ENCODE data around the gene TP53BP2. TPM values are rescaled to one million over a fixed set of nuclear protein-coding genes. Genes with fewer than 3 reads are reported as not detected.
A peak's percentile ranks its signal among the peaks of the same experiment; 100 is the strongest.

TP53BP2 gene
- total and polyA plus RNA-seq, 3 experiments from 2014 or later, result 16.5 to 59.6 (median 59.5) TPM

DNA sequence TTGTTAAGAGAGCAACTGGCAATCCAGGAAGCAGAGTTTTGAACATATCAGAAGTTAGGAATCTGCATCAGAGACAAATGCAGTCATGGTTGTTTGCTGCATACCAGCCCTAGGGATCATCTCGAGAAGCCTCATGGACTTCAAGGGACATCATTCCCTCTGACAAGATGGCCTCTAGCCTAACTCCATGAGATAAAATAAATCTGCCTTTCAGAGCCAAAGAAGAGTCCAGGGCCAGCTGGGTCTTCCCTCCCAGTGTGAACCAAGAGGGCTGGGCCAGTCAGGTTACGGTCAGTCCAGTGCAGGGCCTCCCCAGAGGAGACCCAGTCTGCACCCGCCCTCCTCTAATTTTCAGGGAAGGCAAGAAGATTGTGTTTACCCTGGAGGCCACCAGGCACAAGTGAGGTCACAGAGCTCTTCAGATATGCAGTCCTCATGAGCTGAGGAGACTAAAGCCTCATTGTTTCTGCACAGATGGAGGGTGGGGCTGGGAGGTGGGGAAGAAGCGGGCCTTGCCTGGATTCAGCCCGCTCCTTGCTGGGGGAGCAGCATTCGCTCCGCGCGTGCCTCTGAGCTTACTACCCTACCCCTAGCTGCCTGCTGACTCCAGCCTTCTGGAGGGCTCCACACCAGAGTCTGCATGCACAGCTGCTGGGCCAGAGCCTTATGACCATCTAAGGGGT lies 80.6 kb downstream of the TP53BP2 start:
- peaks cover 43% of the 10 kb centered on the region for H3K36me3 ChIP-seq (ENCODE audit: insufficient read depth, low read length)
- CTCF ChIA-PET, result interaction anchor here (0.6 to 1.2 kb wide), 2 partner anchors 16 to 42 kb away, joined by 3 read pairs; no protein-coding TSS in a partner anchor
- H3K4me1 ChIP-seq (ENCODE audit: insufficient read depth, low read length), result no peaks in the 10 kb centered on the region
- no peak overlapping the region for H3K4me3 ChIP-seq (ENCODE audit: low read length)
- Mint-ChIP-seq H3K27me3 (no peaks in the 10 kb centered on the region), H3K27ac (peak overlapping the region in 3 of 8 donors; percentile 26 to 87 (median 64)), H3K4me3 (no peak overlapping the region), H3K36me3 (peaks cover 6 to 82% (median 18%) of the 10 kb centered on the region in 3 donors), H3K4me1 (peaks cover 0 to 3% (median 0%) of the 10 kb centered on the region in 3 donors), H3K9me3 (no peaks in the 10 kb centered on the region)
- POLR2A ChIA-PET, result no interaction called here
- no peaks in the 10 kb centered on the region for H3K9me3 ChIP-seq (ENCODE audit: low read length)
- no peak overlapping the region for H3K27ac ChIP-seq (ENCODE audit: low read depth, low read length)
- no peaks in the 10 kb centered on the region for H3K27me3 ChIP-seq (ENCODE audit: insufficient read depth, low read length, poor library complexity, severe bottlenecking)
- DNase-seq, result no peak

DNA sequence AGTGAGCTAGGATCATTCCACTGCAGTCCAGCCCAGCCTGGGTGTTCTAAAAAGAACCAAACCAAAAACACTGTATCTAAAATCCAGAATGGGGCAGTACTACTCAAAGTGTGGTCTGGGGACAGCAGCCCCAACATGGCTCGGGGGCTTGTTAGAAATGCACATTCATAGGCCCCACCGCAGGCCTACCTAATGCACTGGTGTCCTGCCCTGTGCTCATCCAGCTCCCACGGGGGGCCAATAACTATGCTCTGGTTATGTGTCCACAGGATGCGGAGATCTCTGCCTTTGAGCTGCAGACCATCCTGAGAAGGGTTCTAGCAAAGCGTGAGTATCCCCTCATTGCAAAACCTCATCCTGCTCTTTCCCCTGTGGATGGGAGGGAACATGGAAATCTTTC lies 81.9 kb downstream of the TP53BP2 start:
- Histone ChIP-seq H3K4me3 (ENCODE audit: low read length) (no peak overlapping the region), H3K36me3 (ENCODE audit: insufficient read depth, low read length) (peaks cover 45% of the 10 kb centered on the region), H3K27ac (ENCODE audit: low read depth, low read length) (no peak overlapping the region), H3K27me3 (ENCODE audit: insufficient read depth, low read length, poor library complexity, severe bottlenecking) (no peaks in the 10 kb centered on the region), H3K4me1 (ENCODE audit: insufficient read depth, low read length) (no peaks in the 10 kb centered on the region), H3K9me3 (ENCODE audit: low read length) (no peaks in the 10 kb centered on the region)
- peak overlapping the region in 2 of 8 donors; percentile 56 to 68 for H3K27ac Mint-ChIP-seq
- peaks cover 0 to 3% (median 0%) of the 10 kb centered on the region in 3 donors for H3K4me1 Mint-ChIP-seq
- no peaks in the 10 kb centered on the region for H3K27me3 Mint-ChIP-seq
- H3K9me3 Mint-ChIP-seq, result no peaks in the 10 kb centered on the region
- ChIA-PET POLR2A (no interaction called here), CTCF (interaction anchor here (1.2 to 1.8 kb wide), 2 partner anchors 14 to 15 kb away, joined by 3 to 7 read pairs; no protein-coding TSS in a partner anchor)
- H3K36me3 Mint-ChIP-seq, result peaks cover 6 to 82% (median 13%) of the 10 kb centered on the region in 3 donors
- no peak for DNase-seq
- H3K4me3 Mint-ChIP-seq, result no peak overlapping the region

DNA sequence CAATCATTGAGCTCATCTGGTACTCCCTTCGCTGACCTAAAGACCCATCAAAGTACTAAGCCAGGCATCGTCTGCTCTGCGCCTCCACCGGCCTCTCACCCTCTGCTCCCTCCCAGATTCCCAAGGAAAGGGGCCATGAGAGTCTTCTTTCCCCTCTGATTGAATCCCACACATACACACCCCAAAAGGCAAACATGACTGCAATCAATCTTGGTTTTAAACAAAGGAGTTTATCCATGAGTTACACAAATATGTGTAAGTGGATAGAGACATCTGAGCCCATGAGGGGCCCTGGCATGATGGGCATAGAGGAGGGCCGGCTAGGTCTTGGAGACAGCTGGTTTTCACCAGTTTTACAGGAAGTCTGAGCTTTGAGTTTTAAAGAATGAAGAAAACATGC lies 82.5 kb downstream of the TP53BP2 start:
- peaks cover 6 to 84% (median 13%) of the 10 kb centered on the region in 3 donors for H3K36me3 Mint-ChIP-seq

DNA sequence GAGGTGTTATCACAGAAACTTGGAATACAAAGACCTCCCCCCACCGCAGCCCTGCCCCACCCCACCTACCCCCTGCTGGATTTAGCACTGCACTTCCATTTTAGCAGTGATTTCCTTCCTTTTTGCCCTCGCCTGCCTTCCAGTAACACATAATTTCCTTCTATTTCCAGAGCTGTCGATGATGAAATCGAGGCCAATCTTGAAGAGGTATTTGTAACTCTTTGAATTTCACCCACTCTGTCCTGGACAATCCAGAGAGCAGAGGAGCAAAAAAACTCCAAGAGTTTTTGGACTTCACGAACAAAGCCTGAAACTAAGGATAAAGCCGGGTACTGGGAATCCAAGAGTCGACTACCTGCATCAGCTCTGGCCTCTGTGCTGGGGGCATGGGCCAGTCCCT lies 84.3 kb downstream of the TP53BP2 start:
- no peak overlapping the region for H3K4me3 ChIP-seq (ENCODE audit: low read length)
- Mint-ChIP-seq H3K36me3 (peaks cover 6 to 98% (median 17%) of the 10 kb centered on the region in 3 donors), H3K27me3 (no peaks in the 10 kb centered on the region), H3K4me1 (peaks cover 0 to 3% (median 0%) of the 10 kb centered on the region in 3 donors), H3K4me3 (no peak overlapping the region), H3K27ac (peak overlapping the region in 4 of 8 donors; percentile 0 to 72 (median 33)), H3K9me3 (no peaks in the 10 kb centered on the region)
- no peaks in the 10 kb centered on the region for H3K27me3 ChIP-seq (ENCODE audit: insufficient read depth, low read length, poor library complexity, severe bottlenecking)
- H3K36me3 ChIP-seq (ENCODE audit: insufficient read depth, low read length), result peaks cover 61% of the 10 kb centered on the region
- H3K27ac ChIP-seq (ENCODE audit: low read depth, low read length), result no peak overlapping the region
- no peaks in the 10 kb centered on the region for H3K4me1 ChIP-seq (ENCODE audit: insufficient read depth, low read length)
- CTCF ChIA-PET, result interaction anchor here (1.0 to 1.3 kb wide), 3 partner anchors 11 to 19 kb away, joined by 3 read pairs; no protein-coding TSS in a partner anchor
- POLR2A ChIA-PET, result interaction anchor here (0.9 kb wide), 1 partner anchor 11 kb away, joined by 3 read pairs; no protein-coding TSS in a partner anchor
- H3K9me3 ChIP-seq (ENCODE audit: low read length), result no peaks in the 10 kb centered on the region
- no peak for DNase-seq

More for the DNA sequence above, 82.5 kb downstream of the TP53BP2 start:
- DNase-seq, result no peak
- Histone ChIP-seq H3K27ac (ENCODE audit: low read depth, low read length) (no peak overlapping the region), H3K9me3 (ENCODE audit: low read length) (no peaks in the 10 kb centered on the region), H3K36me3 (ENCODE audit: insufficient read depth, low read length) (peaks cover 47% of the 10 kb centered on the region), H3K4me3 (ENCODE audit: low read length) (no peak overlapping the region), H3K27me3 (ENCODE audit: insufficient read depth, low read length, poor library complexity, severe bottlenecking) (no peaks in the 10 kb centered on the region), H3K4me1 (ENCODE audit: insufficient read depth, low read length) (no peaks in the 10 kb centered on the region)
- Mint-ChIP-seq H3K4me1 (peaks cover 0 to 3% (median 0%) of the 10 kb centered on the region in 3 donors), H3K27me3 (no peaks in the 10 kb centered on the region), H3K9me3 (no peaks in the 10 kb centered on the region), H3K27ac (peak overlapping the region in 6 of 8 donors; percentile 12 to 84 (median 60)), H3K4me3 (no peak overlapping the region)
- ChIA-PET POLR2A (no interaction called here), CTCF (interaction anchor here (1.0 to 1.8 kb wide), 2 partner anchors 14 to 65 kb away, joined by 3 to 7 read pairs; no protein-coding TSS in a partner anchor)

DNA sequence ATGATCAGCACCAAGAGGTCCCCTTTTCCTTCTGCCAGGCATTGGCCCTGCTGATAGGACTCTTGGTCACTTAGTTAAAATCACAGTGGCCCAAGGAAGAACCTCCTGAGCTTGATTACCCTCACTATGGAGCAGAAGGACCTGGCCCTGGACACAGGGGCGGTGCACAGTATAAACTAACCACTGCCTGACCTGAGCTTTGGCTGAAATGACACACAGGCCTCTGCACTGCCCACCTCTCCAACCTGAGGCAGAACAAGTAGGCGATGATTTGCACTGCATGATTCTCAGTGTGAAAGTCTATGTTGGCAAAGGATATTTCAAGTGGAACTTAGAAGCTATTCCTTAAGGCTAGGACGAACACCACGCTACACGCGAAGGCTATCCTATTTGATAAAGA lies 84.9 kb downstream of the TP53BP2 start:
- no peaks in the 10 kb centered on the region for H3K27me3 ChIP-seq (ENCODE audit: insufficient read depth, low read length, poor library complexity, severe bottlenecking)
- Mint-ChIP-seq H3K9me3 (no peaks in the 10 kb centered on the region), H3K36me3 (peaks cover 6 to 98% (median 16%) of the 10 kb centered on the region in 3 donors), H3K4me1 (peaks cover 0 to under 1% (median 0%) of the 10 kb centered on the region in 3 donors), H3K27me3 (no peaks in the 10 kb centered on the region), H3K27ac (peak overlapping the region in 5 of 8 donors; percentile 11 to 68 (median 18)), H3K4me3 (no peak overlapping the region)
- POLR2A ChIA-PET, result interaction anchor here (0.9 kb wide), 1 partner anchor 11 kb away, joined by 3 read pairs; no protein-coding TSS in a partner anchor
- no peak overlapping the region for H3K4me3 ChIP-seq (ENCODE audit: low read length)
- H3K36me3 ChIP-seq (ENCODE audit: insufficient read depth, low read length), result peaks cover 59% of the 10 kb centered on the region
- CTCF ChIA-PET, result interaction anchor here (1.0 to 1.8 kb wide), 4 partner anchors 10 to 20 kb away, joined by 3 to 10 read pairs (median 3); no protein-coding TSS in a partner anchor
- DNase-seq, result no peak
- H3K4me1 ChIP-seq (ENCODE audit: insufficient read depth, low read length), result no peaks in the 10 kb centered on the region
- H3K9me3 ChIP-seq (ENCODE audit: low read length), result no peaks in the 10 kb centered on the region
- no peak overlapping the region for H3K27ac ChIP-seq (ENCODE audit: low read depth, low read length)

DNA sequence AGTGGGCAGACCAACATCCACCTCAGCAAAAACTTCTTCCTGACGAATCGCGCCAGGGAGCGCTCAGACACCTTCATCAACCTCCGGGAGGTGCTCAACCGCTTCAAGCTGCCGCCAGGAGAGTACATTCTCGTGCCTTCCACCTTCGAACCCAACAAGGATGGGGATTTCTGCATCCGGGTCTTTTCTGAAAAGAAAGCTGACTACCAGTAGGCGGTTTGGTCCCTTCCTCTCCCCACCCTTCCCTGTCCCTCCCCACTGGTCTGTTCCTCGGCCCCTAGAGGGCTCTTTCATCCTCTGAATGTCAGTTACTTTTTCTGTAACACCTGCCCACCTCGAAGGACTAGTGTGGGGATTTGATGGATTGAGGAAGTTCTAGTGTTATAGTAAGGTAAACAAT lies 86.5 kb downstream of the TP53BP2 start:
- Mint-ChIP-seq H3K27me3 (no peaks in the 10 kb centered on the region), H3K9me3 (no peaks in the 10 kb centered on the region), H3K27ac (peak overlapping the region in 1 of 8 donors; percentile 12), H3K4me3 (no peak overlapping the region), H3K4me1 (no peaks in the 10 kb centered on the region), H3K36me3 (peaks cover 6 to 99% (median 14%) of the 10 kb centered on the region in 3 donors)
- no peak overlapping the region for H3K27ac ChIP-seq (ENCODE audit: low read depth, low read length)
- ChIA-PET POLR2A (interaction anchor here (0.5 kb wide), 1 partner anchor 10 kb away, joined by 3 read pairs; no protein-coding TSS in a partner anchor), CTCF (interaction anchor here (1.8 kb wide), 1 partner anchor 10 kb away, joined by 10 read pairs; no protein-coding TSS in a partner anchor)
- H3K4me3 ChIP-seq (ENCODE audit: low read length), result no peak overlapping the region
- no peaks in the 10 kb centered on the region for H3K9me3 ChIP-seq (ENCODE audit: low read length)
- H3K4me1 ChIP-seq (ENCODE audit: insufficient read depth, low read length), result no peaks in the 10 kb centered on the region
- peaks cover 61% of the 10 kb centered on the region for H3K36me3 ChIP-seq (ENCODE audit: insufficient read depth, low read length)
- no peaks in the 10 kb centered on the region for H3K27me3 ChIP-seq (ENCODE audit: insufficient read depth, low read length, poor library complexity, severe bottlenecking)
- no peak for DNase-seq

DNA sequence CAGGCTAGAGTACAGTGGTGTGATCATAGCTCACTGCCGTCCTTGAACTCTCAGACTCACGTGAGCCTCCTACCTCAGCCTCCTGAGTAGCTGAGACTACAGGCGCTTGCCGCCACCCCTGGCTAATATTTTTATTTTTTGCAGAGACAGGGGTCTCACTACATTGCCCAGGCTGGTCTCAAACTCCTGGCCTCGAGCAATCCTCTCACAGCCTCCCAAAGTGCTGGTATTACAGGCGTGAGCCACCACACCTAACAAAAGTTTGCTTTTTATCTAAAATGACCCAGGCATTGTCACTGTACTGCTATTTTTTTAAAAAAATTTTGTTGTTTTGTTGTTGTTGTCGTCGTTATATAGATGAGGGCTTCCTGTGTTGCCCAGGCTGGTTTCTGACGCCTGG lies 87.0 kb downstream of the TP53BP2 start:
- CTCF ChIA-PET, result interaction anchor here (1.6 kb wide), 1 partner anchor 60 kb away, joined by 4 read pairs; no protein-coding TSS in a partner anchor
- no peaks in the 10 kb centered on the region for H3K27me3 Mint-ChIP-seq
- Histone ChIP-seq H3K9me3 (ENCODE audit: low read length) (no peaks in the 10 kb centered on the region), H3K27me3 (ENCODE audit: insufficient read depth, low read length, poor library complexity, severe bottlenecking) (no peaks in the 10 kb centered on the region), H3K4me3 (ENCODE audit: low read length) (no peak overlapping the region), H3K27ac (ENCODE audit: low read depth, low read length) (no peak overlapping the region), H3K4me1 (ENCODE audit: insufficient read depth, low read length) (no peaks in the 10 kb centered on the region), H3K36me3 (ENCODE audit: insufficient read depth, low read length) (peaks cover 65% of the 10 kb centered on the region)
- peak overlapping the region in 2 of 8 donors; percentile 19 to 38 for H3K27ac Mint-ChIP-seq
- DNase-seq, result no peak
- H3K9me3 Mint-ChIP-seq, result no peaks in the 10 kb centered on the region
- H3K36me3 Mint-ChIP-seq, result peaks cover 6 to 99% (median 15%) of the 10 kb centered on the region in 3 donors
- no peak overlapping the region for H3K4me3 Mint-ChIP-seq
- H3K4me1 Mint-ChIP-seq, result no peaks in the 10 kb centered on the region
- POLR2A ChIA-PET, result no interaction called here

Measured in CD8-positive, alpha-beta memory T cell (primary cell).